Middle frontal gyrus (tissue), 1 donor: ENCODE data around the gene FAM149A.

Experiments used
- DNase-seq: peaks from one replicate; pipeline ENCODE4 v3.0.0-alpha.2; 2015; ENCODE audit warnings: low spot score; ENCODE audit errors: extremely low spot score

The FAM149A gene

GRCh38 chr4:186104114-186104889, at the start of gene FAM149A:
Gene FAM149A, plus strand, starts transcription at chr4:186104704.
- no peak for DNase-seq

- no peak for DNase-seq
These were observed 46.1 kb upstream of the FAM149A start for GRCh38 chr4:186058253-186058979.

- DNase-seq: no peak
These were observed 45.6 kb upstream of the FAM149A start for GRCh38 chr4:186058980-186059316.

GRCh38 chr4:186061921-186062320, 42.6 kb upstream of the FAM149A start:
- DNase-seq: no peak

GRCh38 chr4:186067757-186068385, 36.6 kb upstream of the FAM149A start:
- no peak for DNase-seq

- DNase-seq: no peak
These were observed 35.7 kb upstream of the FAM149A start, which contains the start of gene TLR3 for GRCh38 chr4:186068581-186069348. Gene TLR3, plus strand, starts transcription at chr4:186069156. Its CDS starts 7,464 bp downstream, at chr4:186076620.

GRCh38 chr4:186069729-186070128, 34.8 kb upstream of the FAM149A start:
- no peak for DNase-seq

- no peak for DNase-seq
These were observed 32.0 kb upstream of the FAM149A start for GRCh38 chr4:186072516-186072915.

GRCh38 chr4:186074189-186074588, 30.3 kb upstream of the FAM149A start:
- DNase-seq: no peak

- no peak for DNase-seq
These were observed 25.4 kb upstream of the FAM149A start for GRCh38 chr4:186078981-186079638.

GRCh38 chr4:186079694-186080093, 24.8 kb upstream of the FAM149A start:
- DNase-seq: no peak

GRCh38 chr4:186081202-186081807, 23.2 kb upstream of the FAM149A start:
- no peak for DNase-seq

- DNase-seq: no peak
These were observed 22.3 kb upstream of the FAM149A start for GRCh38 chr4:186082221-186082620.

GRCh38 chr4:186088523-186088922, 16.0 kb upstream of the FAM149A start:
- DNase-seq: no peak

- no peak for DNase-seq
These were observed 12.2 kb upstream of the FAM149A start for GRCh38 chr4:186092296-186092695.

- DNase-seq: no peak
These were observed 9.1 kb upstream of the FAM149A start for GRCh38 chr4:186095406-186095805.

- no peak for DNase-seq
These were observed 7.8 kb upstream of the FAM149A start for GRCh38 chr4:186096681-186097165.

GRCh38 chr4:186097386-186097785, 7.1 kb upstream of the FAM149A start:
- DNase-seq: no peak

GRCh38 chr4:186102931-186103330, 1.6 kb upstream of the FAM149A start:
- no peak for DNase-seq

GRCh38 chr4:186104890-186105646, 564 bp downstream of the FAM149A start:
- DNase-seq: no peak
